AG09309 (cell line): ENCODE measurements around the gene SCRG1.

Experiments
- DNase-seq: peaks from one replicate; pipeline ENCODE4 v3.0.0-alpha.2; 2010; ENCODE audit warnings: low read depth
- H3K4me3 ChIP-seq: 2 replicates; pipeline ENCODE4 v1.5.1; 2011; ENCODE audit warnings: mild to moderate bottlenecking, low read depth, low read length, moderate library complexity; ENCODE audit not compliant: control insufficient read depth
- CTCF ChIP-seq: IDR thresholded peaks from 2 replicates; pipeline ENCODE4 v1.5.1; 2011; ENCODE audit warnings: mild to moderate bottlenecking, low read depth, low read length, inconsistent platforms; ENCODE audit not compliant: insufficient read depth, control insufficient read depth; ENCODE audit errors: missing control alignments

SCRG1 gene

GRCh38 chr4:173370477-173371291 lies 28.2 kb downstream of the SCRG1 start, which contains the start of gene SAP30:
TSS of gene SAP30 (plus strand) at chr4:173370954. CDS start at chr4:173371183, 229 bp downstream.
- H3K4me3 ChIP-seq = peak within 1 kb of the TSS; percentile 87
- DNase-seq = peak; percentile 93
- TF ChIP-seq CTCF = no peak

GRCh38 chr4:173370130-173370476 lies 28.8 kb downstream of the SCRG1 start:
- DNase-seq = no peak
- H3K4me3 ChIP-seq = peak overlapping the region; percentile 87
- TF ChIP-seq CTCF = no peak

GRCh38 chr4:173367946-173368345 lies 31.0 kb downstream of the SCRG1 start:
- H3K4me3 ChIP-seq = no peak overlapping the region

GRCh38 chr4:173367285-173367684 lies 31.6 kb downstream of the SCRG1 start:
- no peak for DNase-seq
- H3K4me3 ChIP-seq = no peak overlapping the region
- no peak for TF ChIP-seq CTCF

More at GRCh38 chr4:173367946-173368345, 31.0 kb downstream of the SCRG1 start:
- DNase-seq = no peak
- no peak for TF ChIP-seq CTCF

GRCh38 chr4:173365359-173365996 lies 33.4 kb downstream of the SCRG1 start:
- TF ChIP-seq CTCF = no peak
- H3K4me3 ChIP-seq = no peak overlapping the region
- no peak for DNase-seq

- TF ChIP-seq CTCF = no peak
- DNase-seq = no peak
- no peak overlapping the region for H3K4me3 ChIP-seq
These were observed 36.2 kb downstream of the SCRG1 start for GRCh38 chr4:173362666-173363065.
